GM10248 (cell line): ENCODE measurements around the gene EFCAB10.
"Not testable (repeated sequence)": the region's sequence is repeated elsewhere in the genome, so short reads cannot be mapped to it uniquely, and the experiment has no call there.

Experiments used
- CTCF ChIA-PET: fragments of 300-600 bp; sonication (Branson Sonifier 250); formaldehyde crosslinking; extraction: SDS; loops from one replicate; lab custom pipeline; 2021; ENCODE audit warnings: antibody characterized with exemption; lab: Yijun Ruan, JAX
- POLR2A ChIA-PET: fragments of 350-650 bp; sonication (Branson Sonifier 250); formaldehyde crosslinking; extraction: SDS; loops from one replicate; lab custom pipeline; 2020; ENCODE audit warnings: antibody characterized with exemption; lab: Yijun Ruan, JAX
- DNase-seq: peaks from one replicate; pipeline ENCODE4 v3.0.0; 2012; ENCODE audit errors: extremely low spot score
- TF ChIP-seq, protein P1 (sequence below): IDR thresholded peaks from 2 replicates; pipeline ENCODE4 v1.5.1; 2012; ENCODE audit warnings: mild to moderate bottlenecking, low read depth; ENCODE audit errors: extremely low read depth, missing control alignments, control extremely low read depth

The EFCAB10 gene

DNA sequence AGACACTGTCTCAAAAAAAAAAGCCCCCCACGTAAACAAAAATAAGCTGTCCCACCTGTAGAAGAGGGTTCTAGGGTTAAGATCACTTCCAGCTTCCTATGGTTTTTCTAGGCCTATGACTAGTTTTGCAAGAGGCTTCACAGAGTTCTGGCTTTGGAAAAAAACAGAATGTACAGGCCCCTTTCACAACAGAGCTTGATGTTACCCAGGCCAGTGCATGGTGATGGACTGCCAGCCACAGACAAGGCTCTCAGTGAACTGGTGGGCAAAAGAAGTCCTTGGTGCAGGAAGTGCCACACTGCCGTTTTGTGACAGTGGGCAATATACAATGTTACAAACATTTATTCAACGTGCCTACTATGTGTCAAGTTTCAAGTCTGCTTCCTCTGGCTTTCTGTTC, 18.3 kb upstream of the EFCAB10 start:
- ChIA-PET CTCF (interaction anchor here (1.3 to 1.8 kb wide), 2 partner anchors 11 to 13 kb away, joined by 3 to 8 read pairs; no protein-coding TSS in a partner anchor), POLR2A (interaction anchor here (0.6 kb wide), 1 partner anchor 659 kb away, joined by 4 read pairs; no protein-coding TSS in a partner anchor)

DNA sequence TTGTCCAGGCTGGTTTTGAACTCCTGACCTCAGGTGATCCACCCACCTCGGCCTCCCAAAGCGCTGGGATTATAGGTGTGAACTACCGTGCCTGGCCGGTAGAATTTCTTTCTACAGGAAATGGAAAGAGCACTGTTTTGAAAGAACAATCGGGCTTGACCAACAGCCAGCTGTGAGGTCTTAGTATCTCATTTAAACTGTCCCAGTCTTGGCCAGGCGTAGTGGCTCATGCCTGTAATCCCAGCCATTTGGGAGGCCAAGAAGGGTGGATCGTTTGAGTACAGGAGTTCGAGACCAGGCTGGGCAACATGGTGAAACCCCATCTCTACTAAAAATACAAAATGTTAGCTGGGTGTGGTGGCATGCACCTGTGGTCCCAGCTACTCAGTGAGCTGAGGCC, 17.8 kb upstream of the EFCAB10 start:
- DNase-seq = not testable (repeated sequence)
- ChIA-PET CTCF (interaction anchor here (1.3 to 1.8 kb wide), 2 partner anchors 10 to 13 kb away, joined by 3 to 8 read pairs; no protein-coding TSS in a partner anchor), POLR2A (interaction anchor here (0.6 kb wide), 1 partner anchor 658 kb away, joined by 4 read pairs; no protein-coding TSS in a partner anchor)

More for the DNA sequence above, 18.3 kb upstream of the EFCAB10 start:
- no peak for DNase-seq
- TF ChIP-seq, protein P1, sequence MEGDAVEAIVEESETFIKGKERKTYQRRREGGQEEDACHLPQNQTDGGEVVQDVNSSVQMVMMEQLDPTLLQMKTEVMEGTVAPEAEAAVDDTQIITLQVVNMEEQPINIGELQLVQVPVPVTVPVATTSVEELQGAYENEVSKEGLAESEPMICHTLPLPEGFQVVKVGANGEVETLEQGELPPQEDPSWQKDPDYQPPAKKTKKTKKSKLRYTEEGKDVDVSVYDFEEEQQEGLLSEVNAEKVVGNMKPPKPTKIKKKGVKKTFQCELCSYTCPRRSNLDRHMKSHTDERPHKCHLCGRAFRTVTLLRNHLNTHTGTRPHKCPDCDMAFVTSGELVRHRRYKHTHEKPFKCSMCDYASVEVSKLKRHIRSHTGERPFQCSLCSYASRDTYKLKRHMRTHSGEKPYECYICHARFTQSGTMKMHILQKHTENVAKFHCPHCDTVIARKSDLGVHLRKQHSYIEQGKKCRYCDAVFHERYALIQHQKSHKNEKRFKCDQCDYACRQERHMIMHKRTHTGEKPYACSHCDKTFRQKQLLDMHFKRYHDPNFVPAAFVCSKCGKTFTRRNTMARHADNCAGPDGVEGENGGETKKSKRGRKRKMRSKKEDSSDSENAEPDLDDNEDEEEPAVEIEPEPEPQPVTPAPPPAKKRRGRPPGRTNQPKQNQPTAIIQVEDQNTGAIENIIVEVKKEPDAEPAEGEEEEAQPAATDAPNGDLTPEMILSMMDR = no peak

DNA sequence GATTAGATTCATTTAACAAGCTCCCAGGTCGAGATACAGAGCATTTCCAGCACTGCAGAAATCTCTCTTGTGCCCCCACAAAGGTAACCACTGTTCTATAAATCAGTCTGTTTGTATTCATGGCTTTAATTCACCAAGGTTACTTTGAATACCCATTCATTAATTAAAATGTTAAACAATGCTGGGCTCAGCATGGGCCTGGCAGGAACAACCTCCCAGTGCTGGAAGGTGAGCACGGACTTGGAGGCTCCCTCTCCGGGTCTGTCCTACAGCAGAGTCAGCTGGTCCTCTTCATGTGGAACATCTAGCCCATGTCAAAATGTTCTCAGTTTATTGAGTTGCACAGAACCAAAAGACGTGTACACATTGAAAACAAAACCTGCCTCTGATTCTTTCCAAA, 15.6 kb upstream of the EFCAB10 start:
- no peak for DNase-seq
- TF ChIP-seq, protein P1 = no peak
- CTCF ChIA-PET = no interaction called here
- POLR2A ChIA-PET = no interaction called here

DNA sequence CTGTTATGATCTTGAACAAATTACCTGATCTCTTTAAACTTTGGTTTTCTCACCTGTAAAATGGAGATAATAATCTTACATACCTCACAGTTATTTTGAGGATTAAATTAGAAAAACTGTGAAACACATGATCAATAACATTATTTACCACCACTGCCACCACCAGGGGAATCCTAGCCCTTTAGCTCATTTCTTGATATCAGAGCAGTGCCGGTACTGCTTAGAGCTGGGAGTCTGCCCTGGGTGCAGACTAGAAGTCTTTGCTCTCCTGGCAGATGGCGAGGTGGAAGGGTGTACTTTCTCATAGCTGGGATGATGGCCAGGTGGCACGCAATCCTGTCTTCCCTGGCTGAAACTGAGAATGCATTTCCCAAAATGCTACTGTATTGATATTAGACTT, 12.7 kb upstream of the EFCAB10 start:
- ChIA-PET POLR2A (interaction anchor here (0.6 kb wide), 1 partner anchor 481 kb away, joined by 4 read pairs; no protein-coding TSS in a partner anchor), CTCF (interaction anchor here (1.0 to 1.6 kb wide), 4 partner anchors 8 to 80 kb away, joined by 3 to 6 read pairs (median 4); partner anchors contain the start of gene RINT1)
- DNase-seq = no peak
- TF ChIP-seq, protein P1 = no peak

- CTCF ChIA-PET = interaction anchor here (0.8 to 1.7 kb wide), 4 partner anchors 12 to 611 kb away, joined by 3 to 7 read pairs (median 3); no protein-coding TSS in a partner anchor
- DNase-seq = no peak
- POLR2A ChIA-PET = no interaction called here
- TF ChIP-seq, protein P1 = no peak
Measured at GRCh38 chr7:105591522-105591921, 10.2 kb upstream of the EFCAB10 start.

GRCh38 chr7:105590793-105591192, 9.5 kb upstream of the EFCAB10 start:
- no peak for DNase-seq
- TF ChIP-seq, protein P1 = no peak
- POLR2A ChIA-PET = no interaction called here
- CTCF ChIA-PET = interaction anchor here (1.2 to 1.7 kb wide), 2 partner anchors 11 to 586 kb away, joined by 3 to 7 read pairs; no protein-coding TSS in a partner anchor

- peak; percentile 69 for DNase-seq
- TF ChIP-seq, protein P1 = peak; percentile 60
- ChIA-PET CTCF (interaction anchor here (0.6 to 2.6 kb wide), 12 partner anchors 10 to 741 kb away, joined by 3 to 8 read pairs (median 6); partner anchors contain the start of gene RINT1), POLR2A (no interaction called here)
Measured at GRCh38 chr7:105589356-105590077, 8.2 kb upstream of the EFCAB10 start.
